GM10266 (cell line): ENCODE measurements around the gene HIF3A.
"Not testable (repeated sequence)": the region's sequence is repeated elsewhere in the genome, so short reads cannot be mapped to it uniquely, and the experiment has no call there.

Source experiments
- DNase-seq: peaks from one replicate; pipeline ENCODE4 v3.0.0; 2012; ENCODE audit errors: extremely low spot score
- CTCF ChIP-seq: IDR thresholded peaks from 2 replicates; pipeline ENCODE4 v1.5.1; 2012; ENCODE audit warnings: mild to moderate bottlenecking, low read depth; ENCODE audit not compliant: control insufficient read depth, insufficient read depth; ENCODE audit errors: missing control alignments

HIF3A gene

GRCh38 chr19:46269101-46269500 lies 27.7 kb upstream of the HIF3A start:
- no peak for TF ChIP-seq CTCF

GRCh38 chr19:46270521-46271256 lies 26.2 kb upstream of the HIF3A start:
- no peak for TF ChIP-seq CTCF

More at GRCh38 chr19:46269101-46269500, 27.7 kb upstream of the HIF3A start:
- no peak for DNase-seq

GRCh38 chr19:46271481-46272197 lies 25.2 kb upstream of the HIF3A start:
- no peak for TF ChIP-seq CTCF
- DNase-seq = no peak

More at GRCh38 chr19:46270521-46271256, 26.2 kb upstream of the HIF3A start:
- DNase-seq = no peak

GRCh38 chr19:46273931-46274330 lies 22.9 kb upstream of the HIF3A start:
- not testable (repeated sequence) for DNase-seq

GRCh38 chr19:46279177-46279576 lies 17.7 kb upstream of the HIF3A start:
- DNase-seq = no peak
- TF ChIP-seq CTCF = no peak

- no peak for TF ChIP-seq CTCF
- DNase-seq = no peak
Observed at GRCh38 chr19:46283771-46284170, 13.1 kb upstream of the HIF3A start.

- no peak for DNase-seq
Observed at GRCh38 chr19:46284635-46285034, 12.2 kb upstream of the HIF3A start.

More at GRCh38 chr19:46284635-46285034, 12.2 kb upstream of the HIF3A start:
- TF ChIP-seq CTCF = no peak
